NCI-H345 (cell line): Measurements from ENCODE around the gene MITF.
"Not testable (repeated sequence)": the region's sequence is repeated elsewhere in the genome, so short reads cannot be mapped to it uniquely, and the experiment has no call there.

Experiments
- DNase-seq: peaks from one replicate; lab custom pipeline; 2025; lab: John Stamatoyannopoulos, UW

The MITF gene

GRCh38 chr3:69787436-69788168 is 48.3 kb downstream of the MITF start:
- DNase-seq: no peak

GRCh38 chr3:69791106-69791505 is 51.8 kb downstream of the MITF start:
- DNase-seq: no peak

- DNase-seq: no peak
Observed at GRCh38 chr3:69791919-69792399, 52.7 kb downstream of the MITF start.

- DNase-seq: not testable (repeated sequence)
Observed at GRCh38 chr3:69796126-69796525, 56.9 kb downstream of the MITF start.

- DNase-seq: no peak
Observed at GRCh38 chr3:69803681-69804270, 64.5 kb downstream of the MITF start.

- DNase-seq: no peak
Observed at GRCh38 chr3:69805491-69805890, 66.2 kb downstream of the MITF start.

GRCh38 chr3:69806735-69807438 is 67.6 kb downstream of the MITF start:
- no peak for DNase-seq

- DNase-seq: no peak
Observed at GRCh38 chr3:69807674-69808073, 68.4 kb downstream of the MITF start.

GRCh38 chr3:69809076-69809835 is 70.0 kb downstream of the MITF start:
- no peak for DNase-seq

- DNase-seq: no peak
Observed at GRCh38 chr3:69811452-69812401, 72.5 kb downstream of the MITF start.

- DNase-seq: no peak
Observed at GRCh38 chr3:69815970-69816369, 76.7 kb downstream of the MITF start.

- DNase-seq: no peak
Observed at GRCh38 chr3:69817988-69818387, 78.7 kb downstream of the MITF start.

- no peak for DNase-seq
Observed at GRCh38 chr3:69819282-69819681, 80.0 kb downstream of the MITF start.

GRCh38 chr3:69821133-69821532 is 81.9 kb downstream of the MITF start:
- DNase-seq: no peak

- no peak for DNase-seq
Observed at GRCh38 chr3:69823743-69824142, 84.5 kb downstream of the MITF start.

GRCh38 chr3:69825446-69825845 is 86.2 kb downstream of the MITF start:
- DNase-seq: no peak

GRCh38 chr3:69827127-69827526 is 87.9 kb downstream of the MITF start:
- DNase-seq: no peak

GRCh38 chr3:69828817-69829216 is 89.6 kb downstream of the MITF start:
- no peak for DNase-seq

- DNase-seq: no peak
Observed at GRCh38 chr3:69830147-69830546, 90.9 kb downstream of the MITF start.

- DNase-seq: no peak
Observed at GRCh38 chr3:69831737-69832136, 92.5 kb downstream of the MITF start.

- no peak for DNase-seq
Observed at GRCh38 chr3:69833591-69833990, 94.3 kb downstream of the MITF start.
